Activated T-helper 2 cell treated with anti-CD3 and anti-CD28 coated beads, Interferon-gamma antibody, Interleukin-2, Interleukin-4, amounts not matched to agents 10 μg/mL and 5 μg/mL and 100 μg/mL, durations not matched to agents 14 hours and 24 hours and 36 hours (primary cell): Measurements from ENCODE around the gene FANCE. TPM values are rescaled to one million over a fixed set of nuclear protein-coding genes. Genes with fewer than 3 reads are reported as not detected.

ENCODE experiments used
- DNase-seq: peaks from one replicate; pipeline ENCODE4 v3.0.0; 2021; ENCODE audit warnings: low spot score
- H3K27ac Mint-ChIP-seq: one replicate; pipeline ENCODE4 v1.8.0; 2021; ENCODE audit warnings: mixed read lengths
- H3K27me3 Mint-ChIP-seq: one replicate; pipeline ENCODE4 v1.8.0; 2021; ENCODE audit warnings: low read depth, mixed read lengths
- H3K36me3 Mint-ChIP-seq: one replicate; pipeline ENCODE4 v1.8.0; 2021; ENCODE audit warnings: low read depth, mixed read lengths
- H3K4me1 Mint-ChIP-seq: one replicate; pipeline ENCODE4 v1.8.0; 2021; ENCODE audit warnings: low read depth, mixed read lengths
- H3K4me3 Mint-ChIP-seq: one replicate; pipeline ENCODE4 v1.8.0; 2021; ENCODE audit warnings: low read depth, mild to moderate bottlenecking, moderate library complexity, mixed read lengths
- H3K9me3 Mint-ChIP-seq: one replicate; pipeline ENCODE4 v1.8.0; 2021; ENCODE audit warnings: mixed read lengths
- intact Hi-C: fragments of 100-400 bp; cut with micrococcal nuclease; formaldehyde crosslinking; loops from one replicate; pipeline ENCODE4 v1.15.1; 2023
- total RNA-seq: library from RNA; stranded (reverse); gene quantifications from 2 replicates; pipeline ENCODE4 v1.2.3, GENCODE V29; 2022

Gene FANCE
- total RNA-seq, 1 donor from 2014 or later, result 20.6 TPM

GRCh38 chr6:35484921-35485392, 32.8 kb downstream of the FANCE start:
- Mint-ChIP-seq H3K36me3 (no peaks in the 10 kb centered on the region), H3K9me3 (no peaks in the 10 kb centered on the region)
- intact Hi-C loops, result no loop called here

GRCh38 chr6:35485402-35485877, 33.3 kb downstream of the FANCE start:
- H3K4me1 Mint-ChIP-seq, result peaks cover 6% of the 10 kb centered on the region
- no peak overlapping the region for H3K4me3 Mint-ChIP-seq
- H3K27ac Mint-ChIP-seq, result no peak overlapping the region
- H3K27me3 Mint-ChIP-seq, result no peaks in the 10 kb centered on the region
- no peak for DNase-seq
- no peaks in the 10 kb centered on the region for H3K9me3 Mint-ChIP-seq
- intact Hi-C loops, result no loop called here
- H3K36me3 Mint-ChIP-seq, result no peaks in the 10 kb centered on the region

More at GRCh38 chr6:35484921-35485392, 32.8 kb downstream of the FANCE start:
- Mint-ChIP-seq H3K4me3 (no peak overlapping the region), H3K4me1 (peaks cover 6% of the 10 kb centered on the region), H3K27ac (no peak overlapping the region), H3K27me3 (no peaks in the 10 kb centered on the region)
- no peak for DNase-seq

GRCh38 chr6:35486005-35486925, 34.1 kb downstream of the FANCE start:
- H3K27ac Mint-ChIP-seq, result no peak overlapping the region
- H3K4me3 Mint-ChIP-seq, result no peak overlapping the region
- DNase-seq, result no peak
- no peaks in the 10 kb centered on the region for H3K36me3 Mint-ChIP-seq
- no peaks in the 10 kb centered on the region for H3K9me3 Mint-ChIP-seq
- H3K4me1 Mint-ChIP-seq, result peaks cover 6% of the 10 kb centered on the region
- peaks cover 4% of the 10 kb centered on the region for H3K27me3 Mint-ChIP-seq
- intact Hi-C loops, result no loop called here

- Mint-ChIP-seq H3K4me3 (no peak overlapping the region), H3K27me3 (peaks cover 5% of the 10 kb centered on the region), H3K27ac (no peak overlapping the region), H3K9me3 (no peaks in the 10 kb centered on the region), H3K36me3 (no peaks in the 10 kb centered on the region), H3K4me1 (peaks cover 6% of the 10 kb centered on the region)
- intact Hi-C loops, result no loop called here
- no peak for DNase-seq
These were observed 35.7 kb downstream of the FANCE start for GRCh38 chr6:35487658-35488516.

GRCh38 chr6:35488517-35488862, 36.4 kb downstream of the FANCE start:
- H3K27me3 Mint-ChIP-seq, result peaks cover 5% of the 10 kb centered on the region
- H3K36me3 Mint-ChIP-seq, result no peaks in the 10 kb centered on the region
- intact Hi-C loops, result no loop called here
- H3K27ac Mint-ChIP-seq, result no peak overlapping the region
- H3K4me3 Mint-ChIP-seq, result no peak overlapping the region
- no peak for DNase-seq
- peaks cover 6% of the 10 kb centered on the region for H3K4me1 Mint-ChIP-seq
- H3K9me3 Mint-ChIP-seq, result no peaks in the 10 kb centered on the region

- no peak overlapping the region for H3K27ac Mint-ChIP-seq
These were observed 36.9 kb downstream of the FANCE start for GRCh38 chr6:35489066-35489465.

GRCh38 chr6:35489995-35490791, 38.1 kb downstream of the FANCE start:
- H3K36me3 Mint-ChIP-seq, result no peaks in the 10 kb centered on the region

More at GRCh38 chr6:35489066-35489465, 36.9 kb downstream of the FANCE start:
- H3K4me3 Mint-ChIP-seq, result no peak overlapping the region
- H3K27me3 Mint-ChIP-seq, result peaks cover 6% of the 10 kb centered on the region
- DNase-seq, result no peak
- no peaks in the 10 kb centered on the region for H3K36me3 Mint-ChIP-seq
- H3K9me3 Mint-ChIP-seq, result no peaks in the 10 kb centered on the region
- H3K4me1 Mint-ChIP-seq, result peaks cover 8% of the 10 kb centered on the region
- intact Hi-C loops, result no loop called here

GRCh38 chr6:35490821-35491557, 38.9 kb downstream of the FANCE start:
- intact Hi-C loops, result no loop called here
- Mint-ChIP-seq H3K4me3 (no peak overlapping the region), H3K27ac (no peak overlapping the region), H3K27me3 (peaks cover 13% of the 10 kb centered on the region), H3K4me1 (peaks cover 9% of the 10 kb centered on the region), H3K9me3 (no peaks in the 10 kb centered on the region), H3K36me3 (no peaks in the 10 kb centered on the region)
- DNase-seq, result no peak

More at GRCh38 chr6:35489995-35490791, 38.1 kb downstream of the FANCE start:
- peaks cover 9% of the 10 kb centered on the region for H3K4me1 Mint-ChIP-seq
- no peak overlapping the region for H3K27ac Mint-ChIP-seq
- peaks cover 10% of the 10 kb centered on the region for H3K27me3 Mint-ChIP-seq
- intact Hi-C loops, result no loop called here
- no peak overlapping the region for H3K4me3 Mint-ChIP-seq
- H3K9me3 Mint-ChIP-seq, result no peaks in the 10 kb centered on the region
- DNase-seq, result no peak

GRCh38 chr6:35491558-35492257, 39.6 kb downstream of the FANCE start:
- no peak overlapping the region for H3K4me3 Mint-ChIP-seq
- no peaks in the 10 kb centered on the region for H3K36me3 Mint-ChIP-seq
- H3K27me3 Mint-ChIP-seq, result peaks cover 14% of the 10 kb centered on the region
- H3K4me1 Mint-ChIP-seq, result peaks cover 9% of the 10 kb centered on the region
- H3K27ac Mint-ChIP-seq, result no peak overlapping the region
- intact Hi-C loops, result no loop called here
- H3K9me3 Mint-ChIP-seq, result no peaks in the 10 kb centered on the region
- DNase-seq, result no peak

- H3K9me3 Mint-ChIP-seq, result no peaks in the 10 kb centered on the region
- peaks cover 14% of the 10 kb centered on the region for H3K27me3 Mint-ChIP-seq
- intact Hi-C loops, result no loop called here
- H3K36me3 Mint-ChIP-seq, result no peaks in the 10 kb centered on the region
- no peak for DNase-seq
- no peak overlapping the region for H3K27ac Mint-ChIP-seq
- peaks cover 9% of the 10 kb centered on the region for H3K4me1 Mint-ChIP-seq
- no peak overlapping the region for H3K4me3 Mint-ChIP-seq
These were observed 40.3 kb downstream of the FANCE start for GRCh38 chr6:35492258-35492973.

- no peak for DNase-seq
- Mint-ChIP-seq H3K27ac (no peak overlapping the region), H3K4me3 (no peak overlapping the region), H3K36me3 (no peaks in the 10 kb centered on the region), H3K9me3 (no peaks in the 10 kb centered on the region), H3K4me1 (peaks cover 7% of the 10 kb centered on the region), H3K27me3 (peaks cover 14% of the 10 kb centered on the region)
- intact Hi-C loops, result no loop called here
These were observed 40.8 kb downstream of the FANCE start for GRCh38 chr6:35492974-35493284.
